GM23248 (cell line): ENCODE results near the gene E2F8.

Source experiments
- EZH2 ChIP-seq: fragments of 200-600 bp; sonication (generic); IDR thresholded peaks from 2 replicates; pipeline ENCODE4 v1.6.1; 2018; ENCODE audit warnings: antibody characterized with exemption, mild to moderate bottlenecking; ENCODE audit not compliant: insufficient read depth, poor library complexity, severe bottlenecking
- EZH2phosphoT487 ChIP-seq: fragments of 200-600 bp; sonication (generic); IDR thresholded peaks from 2 replicates; pipeline ENCODE4 v1.6.1; 2018; ENCODE audit warnings: antibody characterized with exemption, moderate library complexity, mild to moderate bottlenecking, low read depth; ENCODE audit not compliant: insufficient read depth

GRCh38 chr11:19234231-19234817, 6.4 kb downstream of the E2F8 start:
- TF ChIP-seq EZH2: no peak
- TF ChIP-seq EZH2phosphoT487: no peak
